IPS-NIHi7 (cell line): Measurements from ENCODE around the gene ARL4C.

Source experiments
- DNase-seq: peaks from one replicate; pipeline ENCODE4 v3.0.0; 2012; ENCODE audit warnings: mixed read lengths; ENCODE audit errors: extremely low spot score

Gene ARL4C

GRCh38 chr2:234500394-234501006 is 3.6 kb upstream of the ARL4C start:
- DNase-seq: peak; percentile 60

GRCh38 chr2:234497594-234498235 is 834 bp upstream of the ARL4C start:
- no peak for DNase-seq

GRCh38 chr2:234496055-234496834 is 636 bp downstream of the ARL4C start:
- peak; percentile 52 for DNase-seq

- peak; percentile 55 for DNase-seq
These were observed 1.4 kb downstream of the ARL4C start for GRCh38 chr2:234495251-234496054.

GRCh38 chr2:234494361-234495250 is 2.3 kb downstream of the ARL4C start:
- DNase-seq: no peak

- DNase-seq: no peak
These were observed 3.1 kb downstream of the ARL4C start for GRCh38 chr2:234493796-234494195.

- DNase-seq: no peak
These were observed 4.0 kb downstream of the ARL4C start for GRCh38 chr2:234492717-234493485.

GRCh38 chr2:234491897-234492296 is 5.0 kb downstream of the ARL4C start:
- DNase-seq: no peak

GRCh38 chr2:234491281-234491680 is 5.6 kb downstream of the ARL4C start:
- no peak for DNase-seq

GRCh38 chr2:234490271-234491091 is 6.4 kb downstream of the ARL4C start:
- DNase-seq: no peak

- no peak for DNase-seq
These were observed 7.9 kb downstream of the ARL4C start for GRCh38 chr2:234488913-234489451.

- no peak for DNase-seq
These were observed 8.4 kb downstream of the ARL4C start for GRCh38 chr2:234488486-234488885.

- no peak for DNase-seq
These were observed 9.5 kb downstream of the ARL4C start for GRCh38 chr2:234487356-234487755.

- DNase-seq: no peak
These were observed 13.2 kb downstream of the ARL4C start for GRCh38 chr2:234483568-234484251.

GRCh38 chr2:234481301-234481700 is 15.6 kb downstream of the ARL4C start:
- DNase-seq: no peak

GRCh38 chr2:234480337-234480736 is 16.5 kb downstream of the ARL4C start:
- DNase-seq: no peak

GRCh38 chr2:234479465-234479864 is 17.4 kb downstream of the ARL4C start:
- no peak for DNase-seq

GRCh38 chr2:234478121-234478858 is 18.6 kb downstream of the ARL4C start:
- DNase-seq: no peak
